ENCODE measurements around the gene WDR7.

WDR7 gene

DNA sequence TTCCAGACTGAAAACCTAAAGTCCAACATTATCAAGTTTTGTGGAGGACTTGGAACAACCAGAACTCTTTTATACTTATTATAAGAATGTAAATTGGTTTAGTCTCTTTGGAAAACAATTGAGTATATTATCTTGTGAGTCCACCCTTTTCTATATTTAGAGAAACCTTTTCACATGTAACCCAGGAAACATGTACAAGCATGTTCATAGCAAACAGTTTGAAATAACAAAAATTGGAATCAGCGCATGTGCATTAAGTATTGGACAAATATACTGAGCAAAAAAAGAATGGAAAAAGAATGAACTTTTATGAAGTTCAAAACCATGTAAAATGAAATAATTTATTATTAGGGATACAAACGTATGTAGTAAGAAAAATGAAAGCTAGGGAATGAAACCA is 246.0 kb downstream of the WDR7 start:
- no peak for DNase-seq

- DNase-seq: no peak
Observed at GRCh38 chr18:56899660-56900059, 248.5 kb downstream of the WDR7 start.

DNA sequence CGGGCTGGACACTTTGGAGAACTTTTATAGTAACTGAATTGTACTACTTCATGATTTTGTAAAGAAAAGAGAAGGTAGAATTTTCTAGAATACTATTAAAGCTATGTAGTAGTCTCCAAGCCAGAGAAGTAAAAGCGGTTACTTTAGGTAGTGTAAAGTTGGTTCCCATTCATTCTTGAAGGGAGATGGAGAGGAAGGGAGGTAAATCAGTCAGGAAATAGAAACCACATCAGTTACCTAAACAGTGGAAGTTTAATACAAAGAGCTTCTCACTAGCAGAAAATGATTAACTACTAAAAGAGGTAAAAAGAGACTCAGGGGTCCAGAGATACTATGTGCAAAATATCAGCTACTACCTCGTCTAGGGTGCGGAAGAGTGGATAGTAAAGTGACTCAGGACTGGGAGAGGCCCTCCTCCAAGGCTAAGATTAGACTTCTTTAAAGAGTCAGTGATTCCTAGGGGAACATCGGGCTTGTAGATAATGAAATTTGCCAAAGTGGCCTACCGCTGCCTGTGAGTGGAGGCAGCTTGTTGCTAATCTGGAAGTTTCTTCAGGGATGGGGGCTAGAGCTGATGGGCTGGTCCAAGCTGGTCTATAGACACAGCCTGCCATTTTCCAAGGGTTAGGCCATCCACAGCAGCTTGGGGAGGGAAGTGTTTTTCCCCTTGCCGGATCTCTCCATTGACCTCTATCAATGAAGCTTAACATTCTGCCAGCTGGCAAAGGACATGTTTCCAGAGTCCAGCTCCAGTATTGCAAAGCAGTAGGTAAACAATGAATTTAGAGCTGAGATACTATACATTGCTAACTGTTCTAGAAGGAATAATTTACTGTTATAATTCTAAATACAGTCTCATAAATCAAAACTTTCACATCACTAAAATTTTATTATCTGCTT is 249.3 kb downstream of the WDR7 start:
- DNase-seq: no peak

DNA sequence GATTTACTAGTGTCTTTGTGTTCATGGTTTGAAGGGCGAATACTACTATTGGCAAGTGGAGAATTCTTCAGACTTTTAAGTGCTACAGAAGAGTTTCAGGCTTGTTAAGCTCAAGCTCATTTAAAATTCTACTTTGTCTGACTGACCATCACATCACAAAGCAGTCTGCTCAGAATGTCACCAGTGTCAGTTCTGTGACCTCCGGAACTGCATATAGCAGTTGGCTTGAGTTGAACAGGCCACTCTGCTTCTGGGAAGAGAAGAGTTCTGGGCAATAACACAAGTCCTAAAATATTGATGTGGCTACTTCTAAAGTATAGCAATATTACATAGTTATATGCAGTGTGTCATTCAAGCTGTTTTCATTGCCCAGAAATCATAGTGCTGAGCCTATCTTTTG is 250.8 kb downstream of the WDR7 start:
- no peak for DNase-seq

DNA sequence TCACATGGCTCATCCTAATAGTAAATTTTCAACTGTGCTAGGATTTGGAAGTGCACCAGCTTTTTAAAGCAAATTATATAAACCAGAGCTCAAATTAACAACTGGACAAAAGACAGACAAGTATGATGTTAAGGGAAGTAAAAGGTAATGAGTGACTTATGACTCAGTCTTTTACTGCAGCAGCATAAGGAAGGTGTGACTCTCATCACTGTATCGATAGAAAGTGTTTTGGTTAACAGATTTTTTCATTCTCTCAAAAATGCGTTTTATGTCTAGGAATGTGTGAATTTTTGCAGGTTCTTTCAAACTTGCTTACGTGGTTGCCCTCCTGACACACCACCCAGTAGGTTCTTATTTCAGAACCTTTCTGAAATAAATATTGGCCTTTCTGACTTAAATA is 251.5 kb downstream of the WDR7 start:
- no peak for DNase-seq

DNA sequence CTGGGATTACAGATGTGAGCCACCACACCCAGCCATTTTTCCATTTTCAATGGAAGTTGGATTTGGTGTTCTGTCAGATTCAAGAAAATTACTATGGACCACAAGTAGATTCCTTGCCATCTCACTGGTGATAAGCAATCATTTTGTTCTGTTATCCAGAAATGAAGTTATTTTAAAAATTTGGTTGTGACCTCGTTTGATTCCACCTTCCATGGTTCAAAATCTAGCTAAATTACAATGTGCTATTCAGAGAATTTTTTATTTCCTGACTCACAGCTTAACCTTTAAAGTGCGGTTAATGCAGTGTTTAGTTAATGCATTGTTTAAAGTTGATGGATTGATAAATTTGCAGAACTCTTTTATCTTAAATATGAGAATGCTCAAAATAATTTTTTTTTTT is 252.5 kb downstream of the WDR7 start:
- DNase-seq: no peak

DNA sequence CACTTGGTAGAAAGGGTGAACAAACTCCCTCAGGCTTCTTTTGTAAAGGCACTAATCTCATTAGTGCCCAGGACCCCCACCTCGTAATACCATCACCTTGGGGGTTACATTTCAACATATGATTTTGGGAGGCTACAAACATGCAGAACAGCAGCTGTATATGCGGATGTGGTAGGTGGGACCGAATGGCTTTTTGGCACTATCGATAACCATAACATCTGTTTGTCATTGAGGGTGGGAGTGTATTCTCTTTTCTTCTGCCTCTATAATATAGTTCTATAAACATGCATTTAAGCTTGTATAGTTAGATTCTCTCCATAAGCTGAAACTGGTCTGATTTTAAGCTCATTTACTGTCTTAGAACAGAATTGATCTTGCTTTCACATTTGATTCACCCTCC is 256.6 kb downstream of the WDR7 start:
- DNase-seq: no peak

- no peak for DNase-seq
Observed at GRCh38 chr18:56910237-56910636, 259.1 kb downstream of the WDR7 start.

- DNase-seq: no peak
Observed at GRCh38 chr18:56910967-56911366, 259.8 kb downstream of the WDR7 start.

DNA sequence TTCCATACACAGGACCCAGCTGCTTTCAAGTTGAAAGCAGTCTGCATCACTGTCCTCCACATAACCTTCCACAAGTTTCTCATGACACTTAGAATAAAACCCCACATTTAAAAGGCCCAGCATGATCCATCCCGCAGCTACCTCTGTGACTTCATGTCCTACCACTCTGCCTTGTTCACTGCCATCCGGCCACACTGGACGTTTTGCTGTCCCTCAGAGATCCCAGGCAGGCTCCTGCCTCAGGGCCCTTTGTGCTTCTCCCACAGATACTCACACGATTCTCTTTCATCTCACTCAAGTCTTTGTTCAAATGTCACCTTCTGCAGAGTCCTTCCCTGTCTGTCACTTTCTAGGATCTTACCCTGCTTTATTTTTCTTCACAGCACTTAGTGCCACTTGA is 262.8 kb downstream of the WDR7 start:
- no peak for DNase-seq

GRCh38 chr18:56919190-56919589 is 268.0 kb downstream of the WDR7 start:
- DNase-seq: no peak

- no peak for DNase-seq
Observed at GRCh38 chr18:56921896-56922480, 270.8 kb downstream of the WDR7 start.

GRCh38 chr18:56926734-56927133 is 275.6 kb downstream of the WDR7 start:
- no peak for DNase-seq

DNA sequence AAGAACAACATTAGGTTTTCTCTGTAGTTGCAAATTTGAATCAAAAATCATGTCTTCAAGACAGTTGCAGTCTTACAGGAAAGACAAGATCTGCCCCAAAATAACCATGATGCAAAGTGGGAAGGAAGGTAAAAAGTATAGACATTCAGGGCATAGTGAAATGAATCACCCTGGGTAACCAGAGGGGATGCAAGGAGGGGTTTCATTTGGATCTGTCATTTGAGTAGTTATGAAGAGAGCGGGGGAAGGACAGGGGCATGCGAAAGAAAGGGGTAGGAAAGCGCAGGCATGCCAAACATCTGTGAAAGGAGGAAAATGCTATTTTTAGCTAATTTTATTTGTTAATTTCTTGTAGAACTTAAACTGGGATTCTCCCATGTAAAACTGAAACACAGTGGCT is 276.6 kb downstream of the WDR7 start:
- no peak for DNase-seq

GRCh38 chr18:56929886-56930285 is 278.7 kb downstream of the WDR7 start:
- no peak for DNase-seq

GRCh38 chr18:56933472-56933871 is 282.3 kb downstream of the WDR7 start:
- DNase-seq: no peak

- DNase-seq: no peak
Observed at GRCh38 chr18:56934131-56934530, 283.0 kb downstream of the WDR7 start.

- no peak for DNase-seq
Observed at GRCh38 chr18:56934906-56935305, 283.7 kb downstream of the WDR7 start.

GRCh38 chr18:56935434-56936040 is 284.4 kb downstream of the WDR7 start:
- no peak for DNase-seq

DNA sequence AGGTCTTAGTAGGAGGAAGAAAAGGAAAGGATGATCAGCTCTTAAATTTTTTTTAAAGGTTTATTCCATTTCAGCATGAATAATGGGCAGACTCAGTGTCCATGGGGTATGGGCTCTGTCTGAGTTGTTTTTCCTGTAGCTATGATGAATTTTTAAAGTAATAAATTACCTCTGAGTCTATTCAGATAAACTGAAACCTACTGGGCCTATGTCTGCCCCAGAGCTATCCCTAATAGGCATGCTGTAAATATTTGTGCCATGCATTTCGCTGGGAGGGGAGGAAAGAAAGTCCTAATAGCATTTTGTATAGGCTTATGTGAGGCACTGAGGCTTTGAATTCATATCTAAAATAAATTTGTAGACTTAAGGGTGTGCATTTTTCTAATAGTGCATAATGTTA is 285.3 kb downstream of the WDR7 start:
- no peak for DNase-seq

- no peak for DNase-seq
Observed at GRCh38 chr18:56937874-56938430, 286.8 kb downstream of the WDR7 start.

- no peak for DNase-seq
Observed at GRCh38 chr18:56945171-56946083, 294.3 kb downstream of the WDR7 start.

GRCh38 chr18:56947236-56947635 is 296.1 kb downstream of the WDR7 start:
- DNase-seq: no peak
